ENCODE measurements around the gene AP2A2. TPM values are rescaled to one million over a fixed set of nuclear protein-coding genes. Genes with fewer than 3 reads are reported as not detected.

Gene AP2A2
- total RNA-seq, 2 experiments from 2014 or later, result 60.1 to 66.7 TPM

GRCh38 chr11:1034456-1035295, 109.0 kb downstream of the AP2A2 start:
- H3K4me1 Mint-ChIP-seq, result no peaks in the 10 kb centered on the region
- no peaks in the 10 kb centered on the region for H3K36me3 Mint-ChIP-seq (ENCODE audit: low read depth)
- CTCF ChIA-PET, result no interaction called here
- H3K4me3 Mint-ChIP-seq, result no peak overlapping the region
- no peak for DNase-seq
- no peaks in the 10 kb centered on the region for H3K27me3 Mint-ChIP-seq
- peaks cover 4% of the 10 kb centered on the region for H3K9me3 Mint-ChIP-seq
- no peak overlapping the region for H3K27ac Mint-ChIP-seq
- POLR2A ChIA-PET, result no interaction called here

GRCh38 chr11:1035577-1036283, 110.1 kb downstream of the AP2A2 start:
- no peaks in the 10 kb centered on the region for H3K36me3 Mint-ChIP-seq (ENCODE audit: low read depth)
- no peaks in the 10 kb centered on the region for H3K27me3 Mint-ChIP-seq
- H3K9me3 Mint-ChIP-seq, result peaks cover 4% of the 10 kb centered on the region
- H3K4me1 Mint-ChIP-seq, result no peaks in the 10 kb centered on the region
- H3K27ac Mint-ChIP-seq, result no peak overlapping the region
- DNase-seq, result no peak
- H3K4me3 Mint-ChIP-seq, result no peak overlapping the region
- POLR2A ChIA-PET, result no interaction called here
- CTCF ChIA-PET, result no interaction called here

GRCh38 chr11:1036303-1036923, 110.7 kb downstream of the AP2A2 start, which contains the start of gene MUC6:
Gene MUC6 (minus strand): TSS chr11:1036718. CDS start chr11:1036655, 63 bp downstream.
- Mint-ChIP-seq H3K9me3 (peaks cover 4% of the 10 kb centered on the region), H3K4me3 (no peak within 1 kb of the TSS), H3K4me1 (no peaks in the 10 kb centered on the region), H3K36me3 (ENCODE audit: low read depth) (no peaks in the 10 kb centered on the region), H3K27me3 (no peaks in the 10 kb centered on the region), H3K27ac (no peak within 1 kb of the TSS)
- no peak for DNase-seq
- POLR2A ChIA-PET, result no interaction called here
- CTCF ChIA-PET, result no interaction called here

- no peak overlapping the region for H3K4me3 Mint-ChIP-seq
- no peak for DNase-seq
- H3K9me3 Mint-ChIP-seq, result peaks cover 2% of the 10 kb centered on the region
- POLR2A ChIA-PET, result no interaction called here
- no peaks in the 10 kb centered on the region for H3K27me3 Mint-ChIP-seq
- H3K4me1 Mint-ChIP-seq, result no peaks in the 10 kb centered on the region
- H3K27ac Mint-ChIP-seq, result no peak overlapping the region
- CTCF ChIA-PET, result no interaction called here
- H3K36me3 Mint-ChIP-seq (ENCODE audit: low read depth), result no peaks in the 10 kb centered on the region
Observed at GRCh38 chr11:1036931-1037330, 111.3 kb downstream of the AP2A2 start.

GRCh38 chr11:1037506-1038055, 111.9 kb downstream of the AP2A2 start:
- Mint-ChIP-seq H3K36me3 (ENCODE audit: low read depth) (no peaks in the 10 kb centered on the region), H3K27me3 (no peaks in the 10 kb centered on the region), H3K27ac (no peak overlapping the region), H3K4me1 (no peaks in the 10 kb centered on the region), H3K4me3 (no peak overlapping the region), H3K9me3 (no peaks in the 10 kb centered on the region)
- ChIA-PET POLR2A (no interaction called here), CTCF (no interaction called here)
- no peak for DNase-seq

GRCh38 chr11:1038361-1038760, 112.7 kb downstream of the AP2A2 start:
- no peak for DNase-seq
- H3K27me3 Mint-ChIP-seq, result no peaks in the 10 kb centered on the region
- no peaks in the 10 kb centered on the region for H3K4me1 Mint-ChIP-seq
- H3K27ac Mint-ChIP-seq, result no peak overlapping the region
- H3K9me3 Mint-ChIP-seq, result no peaks in the 10 kb centered on the region
- ChIA-PET POLR2A (no interaction called here), CTCF (no interaction called here)
- no peaks in the 10 kb centered on the region for H3K36me3 Mint-ChIP-seq (ENCODE audit: low read depth)
- no peak overlapping the region for H3K4me3 Mint-ChIP-seq

- POLR2A ChIA-PET, result no interaction called here
- Mint-ChIP-seq H3K4me1 (no peaks in the 10 kb centered on the region), H3K27ac (no peak overlapping the region), H3K9me3 (no peaks in the 10 kb centered on the region), H3K4me3 (no peak overlapping the region), H3K27me3 (no peaks in the 10 kb centered on the region), H3K36me3 (ENCODE audit: low read depth) (no peaks in the 10 kb centered on the region)
- CTCF ChIA-PET, result no interaction called here
- no peak for DNase-seq
Observed at GRCh38 chr11:1038921-1039320, 113.3 kb downstream of the AP2A2 start.

- H3K27me3 Mint-ChIP-seq, result no peaks in the 10 kb centered on the region
- POLR2A ChIA-PET, result no interaction called here
Observed at GRCh38 chr11:1039481-1040427, 114.1 kb downstream of the AP2A2 start.

GRCh38 chr11:1040428-1041148, 114.9 kb downstream of the AP2A2 start:
- Mint-ChIP-seq H3K4me1 (no peaks in the 10 kb centered on the region), H3K9me3 (no peaks in the 10 kb centered on the region)
- CTCF ChIA-PET, result no interaction called here

More at GRCh38 chr11:1039481-1040427, 114.1 kb downstream of the AP2A2 start:
- no peak for DNase-seq
- no peaks in the 10 kb centered on the region for H3K9me3 Mint-ChIP-seq
- H3K4me1 Mint-ChIP-seq, result no peaks in the 10 kb centered on the region
- H3K4me3 Mint-ChIP-seq, result no peak overlapping the region
- CTCF ChIA-PET, result no interaction called here
- H3K36me3 Mint-ChIP-seq (ENCODE audit: low read depth), result no peaks in the 10 kb centered on the region
- H3K27ac Mint-ChIP-seq, result no peak overlapping the region

GRCh38 chr11:1041149-1041467, 115.4 kb downstream of the AP2A2 start:
- no peak overlapping the region for H3K4me3 Mint-ChIP-seq
- CTCF ChIA-PET, result no interaction called here
- no peaks in the 10 kb centered on the region for H3K27me3 Mint-ChIP-seq
- POLR2A ChIA-PET, result no interaction called here
- no peak overlapping the region for H3K27ac Mint-ChIP-seq
- H3K36me3 Mint-ChIP-seq (ENCODE audit: low read depth), result no peaks in the 10 kb centered on the region
- no peak for DNase-seq
- H3K4me1 Mint-ChIP-seq, result no peaks in the 10 kb centered on the region
- no peaks in the 10 kb centered on the region for H3K9me3 Mint-ChIP-seq

More at GRCh38 chr11:1040428-1041148, 114.9 kb downstream of the AP2A2 start:
- POLR2A ChIA-PET, result no interaction called here
- Mint-ChIP-seq H3K4me3 (no peak overlapping the region), H3K36me3 (ENCODE audit: low read depth) (no peaks in the 10 kb centered on the region), H3K27me3 (no peaks in the 10 kb centered on the region), H3K27ac (no peak overlapping the region)
- no peak for DNase-seq

- no peaks in the 10 kb centered on the region for H3K36me3 Mint-ChIP-seq (ENCODE audit: low read depth)
- CTCF ChIA-PET, result interaction anchor here (0.6 kb wide), 1 partner anchor 37 kb away, joined by 3 read pairs; no protein-coding TSS in a partner anchor
- DNase-seq, result no peak
Observed at GRCh38 chr11:1041471-1041870, 115.8 kb downstream of the AP2A2 start.

More at GRCh38 chr11:1041471-1041870, 115.8 kb downstream of the AP2A2 start:
- H3K9me3 Mint-ChIP-seq, result no peaks in the 10 kb centered on the region
- no peak overlapping the region for H3K4me3 Mint-ChIP-seq
- POLR2A ChIA-PET, result no interaction called here
- H3K27ac Mint-ChIP-seq, result no peak overlapping the region
- no peaks in the 10 kb centered on the region for H3K4me1 Mint-ChIP-seq
- no peaks in the 10 kb centered on the region for H3K27me3 Mint-ChIP-seq

All from activated CD4-positive, alpha-beta T cell treated with anti-CD3 and anti-CD28 coated beads, Interleukin-2, amount 10 ng/mL, durations not matched to agents 7 days and 5 days (primary cell).